Esophagus muscularis mucosa (tissue), 4 donors: Measurements from ENCODE around the gene ZNF644. TPM values are rescaled to one million over a fixed set of nuclear protein-coding genes. Genes with fewer than 3 reads are reported as not detected.

Experiments
- DNase-seq: peaks from one replicate; pipeline ENCODE4 v3.0.0-alpha.2; 2017; ENCODE audit errors: extremely low spot score
- H3K27ac ChIP-seq, 4 donors: fragments of 200-600 bp; sonication (generic); replicated peaks in 1 of 4; 1 replicate in 3 of 4; 2 replicates in 1 of 4; pipeline ENCODE4 v1.5.1; 2016 to 2019; ENCODE audit warnings: mild to moderate bottlenecking in 1 of 4
- H3K27me3 ChIP-seq, 4 donors: fragments of 200-600 bp; sonication (generic); one replicate each; pipeline versions ENCODE4 v1.5.1 to v1.6.0; 2016 to 2019
- H3K36me3 ChIP-seq, 4 donors: fragments of 200-600 bp; sonication (generic); one replicate each; pipeline ENCODE4 v1.5.1; 2016 to 2019
- H3K4me1 ChIP-seq, 4 donors: fragments of 200-600 bp; sonication (generic); one replicate each; pipeline ENCODE4 v1.5.1; 2016 to 2019
- H3K4me3 ChIP-seq, 4 donors: fragments of 200-600 bp; sonication (generic); 1 replicate in 2 of 4; 2 replicates in 2 of 4; pipeline ENCODE4 v1.5.1; 2016 to 2019; ENCODE audit warnings: mild to moderate bottlenecking in 4 of 4, moderate library complexity in 1 of 4
- H3K9me3 ChIP-seq, 4 donors: fragments of 200-600 bp; sonication (generic); 1 replicate in 3 of 4; 2 replicates in 1 of 4; pipeline ENCODE4 v1.5.1; 2016 to 2019
- CTCF ChIP-seq, 3 experiments: fragments of 200-600 bp in 2 of 3; fragments of 450-650 bp in 1 of 3; sonication (generic) in 2 of 3; IDR thresholded peaks; one replicate each; pipeline ENCODE4 v1.5.1; 2017 to 2019; ENCODE audit warnings: antibody characterized with exemption in 3 of 3, mild to moderate bottlenecking in 2 of 3, moderate library complexity in 1 of 3
- EP300 ChIP-seq: sonication (generic); formaldehyde crosslinking; IDR thresholded peaks from one replicate; pipeline ENCODE4 v1.6.1; 2017; ENCODE audit warnings: antibody characterized with exemption
- POLR2A ChIP-seq: fragments of 450-650 bp; IDR thresholded peaks from one replicate; pipeline ENCODE4 v1.6.1; 2017; ENCODE audit warnings: antibody characterized with exemption, moderate library complexity, mild to moderate bottlenecking, low read depth
- POLR2AphosphoS5 ChIP-seq, 2 donors: sonication (generic); formaldehyde crosslinking; IDR thresholded peaks; one replicate each; pipeline ENCODE4 v1.6.1; 2017; ENCODE audit warnings: antibody characterized with exemption in 2 of 2
- WGBS: methylation state at CpG from one replicate; pipeline ENCODE4 v1.1.5; 2018; 5-methylcytosine and 5-hydroxymethylcytosine counted together
- intact Hi-C: fragments of 100-400 bp; cut with DNase I; formaldehyde crosslinking; loops from one replicate; pipeline ENCODE4 v1.15.1; 2023
- total RNA-seq, 4 donors: library from RNA; depleted of rRNA; stranded (reverse); fragments of >200 nt; gene quantifications; one replicate each; pipeline versions ENCODE4 v1.1.0 to v1.2.1, GENCODE V29; 2016

ZNF644 gene
- total RNA-seq, 4 donors from 2014 or later = 44.8 to 64.8 (median 45.2) TPM

GRCh38 chr1:91022518-91022929 lies 689 bp upstream of the ZNF644 start:
- Histone ChIP-seq H3K27ac (peak overlapping the region; percentile 97 to 100 (median 99)), H3K4me3 (peak overlapping the region; percentile 73 to 94 (median 89)), H3K36me3 (no peaks in the 10 kb centered on the region), H3K4me1 (peaks cover 26 to 45% (median 40%) of the 10 kb centered on the region in 4 donors), H3K27me3 (no peaks in the 10 kb centered on the region), H3K9me3 (no peaks in the 10 kb centered on the region)
- 67% methylated on average over 6 of the region's 6 CpGs for WGBS
- no peak for DNase-seq
- TF ChIP-seq POLR2A (no peak), EP300 (no peak), POLR2AphosphoS5 (IDR thresholded peaks at IDR 0.05) (no peak), CTCF (IDR thresholded peaks at IDR 0.05) (no peak)
- intact Hi-C loops = no loop called here

DNA sequence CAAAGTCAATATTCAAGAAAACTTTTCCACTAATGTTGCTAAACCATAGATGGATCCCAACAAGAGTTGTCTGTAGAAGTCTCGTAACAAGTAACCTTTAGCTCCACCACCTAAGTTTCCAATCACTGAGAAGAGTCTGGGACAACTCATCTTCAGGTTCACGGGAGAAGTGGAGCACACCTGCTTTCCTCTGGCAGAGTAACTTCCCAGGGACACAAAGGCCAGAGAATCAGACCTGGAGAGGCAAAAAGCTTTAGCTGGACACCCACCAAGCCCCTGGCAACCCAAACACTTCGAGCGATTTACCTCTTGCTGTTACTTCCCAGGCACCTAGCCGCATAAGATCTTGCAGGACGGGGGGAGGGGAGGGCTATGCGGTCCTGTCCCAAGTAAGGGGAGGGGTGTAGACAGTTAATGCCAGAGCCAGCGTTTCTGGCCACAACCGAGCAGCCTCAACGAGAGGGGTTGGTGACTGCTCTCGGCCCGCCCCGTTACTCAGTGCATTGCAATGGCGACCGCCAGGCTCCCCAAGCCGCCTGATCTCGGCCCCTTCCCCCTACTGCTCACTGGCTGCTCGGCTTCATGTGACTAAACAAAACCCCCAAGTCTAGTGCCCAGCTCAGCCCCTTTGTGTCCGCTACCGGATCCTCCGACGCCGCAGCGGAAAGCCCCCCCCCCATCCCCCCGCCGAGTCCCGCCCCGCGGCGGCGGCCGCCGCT lies 709 bp downstream of the ZNF644 start:
- peak overlapping the region; percentile 73 to 94 (median 89) for H3K4me3 ChIP-seq
- H3K36me3 ChIP-seq = no peaks in the 10 kb centered on the region
- H3K27ac ChIP-seq = peak overlapping the region; percentile 97 to 100 (median 99)
- intact Hi-C loops = no loop called here
- no peaks in the 10 kb centered on the region for H3K9me3 ChIP-seq
- H3K4me1 ChIP-seq = peaks cover 33 to 59% (median 54%) of the 10 kb centered on the region in 4 donors
- WGBS = 3% methylated on average over 15 of the region's 33 CpGs
- no peak for TF ChIP-seq POLR2A
- TF ChIP-seq POLR2AphosphoS5 (IDR thresholded peaks at IDR 0.05) = peak in 1 of 2 donors; percentile 20
- no peaks in the 10 kb centered on the region for H3K27me3 ChIP-seq
- DNase-seq = no peak

GRCh38 chr1:91020486-91020885 lies 1.3 kb downstream of the ZNF644 start:
- TF ChIP-seq CTCF (IDR thresholded peaks at IDR 0.05) (no peak), POLR2AphosphoS5 (IDR thresholded peaks at IDR 0.05) (no peak), EP300 (no peak), POLR2A (no peak)
- Histone ChIP-seq H3K27me3 (no peaks in the 10 kb centered on the region), H3K4me3 (peak overlapping the region; percentile 73 to 94 (median 89)), H3K27ac (peak overlapping the region; percentile 97 to 100 (median 99)), H3K9me3 (no peaks in the 10 kb centered on the region), H3K4me1 (peaks cover 36 to 66% (median 59%) of the 10 kb centered on the region in 4 donors), H3K36me3 (no peaks in the 10 kb centered on the region)
- 50% methylated on average over 4 of the region's 4 CpGs for WGBS
- no peak for DNase-seq
- intact Hi-C loops = no loop called here

DNA sequence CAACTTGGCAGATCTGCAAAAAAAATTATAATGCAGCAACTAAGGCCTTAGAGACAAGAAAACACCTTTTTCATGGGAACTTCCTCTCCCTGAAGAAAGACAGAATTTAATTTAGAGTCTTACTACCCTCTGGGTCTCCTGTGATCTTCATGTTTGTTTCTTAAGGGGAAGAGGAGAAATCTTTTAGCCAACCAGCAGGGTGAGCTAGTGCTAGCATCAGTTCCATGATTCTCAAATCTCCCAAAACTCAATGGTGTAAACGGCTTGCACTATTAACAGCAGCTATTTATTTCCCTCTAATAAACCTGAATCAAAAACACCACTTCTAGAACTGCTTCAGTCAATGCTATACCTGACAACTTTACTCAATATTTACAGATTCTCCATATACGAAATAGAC lies 3.8 kb downstream of the ZNF644 start:
- DNase-seq = no peak
- Histone ChIP-seq H3K9me3 (no peaks in the 10 kb centered on the region), H3K27me3 (no peaks in the 10 kb centered on the region), H3K36me3 (no peaks in the 10 kb centered on the region), H3K27ac (peak overlapping the region in 1 of 4 donors; percentile 5), H3K4me1 (peaks cover 36 to 78% (median 76%) of the 10 kb centered on the region in 4 donors), H3K4me3 (no peak overlapping the region)
- WGBS = 50% methylated on average over 2 of the region's 2 CpGs
- TF ChIP-seq EP300 (no peak), CTCF (IDR thresholded peaks at IDR 0.05) (peak; percentile 17 to 46 (median 28)), POLR2A (no peak)
- intact Hi-C loops = loop anchor here (10.0 kb wide), 1 partner anchor 163 kb away; no protein-coding TSS in a partner anchor

DNA sequence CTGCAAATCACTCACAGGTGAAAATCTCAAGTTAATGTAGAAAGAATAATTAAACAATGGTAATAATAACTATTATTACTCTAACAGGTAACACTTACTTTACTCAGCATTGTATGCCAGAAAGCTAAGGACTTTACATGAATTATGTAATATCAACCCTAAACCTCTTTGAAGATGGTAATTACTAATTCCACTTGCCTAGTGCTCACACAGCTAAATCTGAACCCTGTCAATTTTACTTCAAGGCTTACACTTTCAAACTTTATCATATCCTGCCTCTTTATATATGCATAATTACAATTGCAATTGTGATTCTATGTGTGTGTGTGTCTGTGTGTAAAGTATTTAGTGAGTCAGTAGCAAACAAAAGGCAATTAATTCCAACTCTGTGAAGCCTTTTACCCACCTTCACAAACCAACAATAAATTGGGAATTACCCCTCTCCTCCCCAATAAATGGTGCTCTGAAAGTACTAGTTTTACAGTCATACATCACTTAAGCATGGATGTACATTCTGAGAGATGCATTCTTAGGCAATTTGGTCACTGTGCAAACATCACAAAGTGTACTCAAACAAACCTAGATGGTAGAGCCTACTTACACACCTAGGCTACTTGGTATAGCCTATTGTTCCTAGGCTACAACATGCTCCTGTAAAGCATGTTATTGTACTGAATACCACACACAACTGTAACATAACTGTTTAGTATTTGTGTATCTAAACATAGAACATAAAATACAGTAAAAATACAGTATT lies 5.9 kb downstream of the ZNF644 start:
- Histone ChIP-seq H3K27ac (no peak overlapping the region), H3K4me3 (no peak overlapping the region), H3K27me3 (no peaks in the 10 kb centered on the region), H3K9me3 (no peaks in the 10 kb centered on the region), H3K36me3 (no peaks in the 10 kb centered on the region), H3K4me1 (peaks cover 47 to 89% (median 86%) of the 10 kb centered on the region in 4 donors)
- DNase-seq = no peak
- intact Hi-C loops = loop anchor here (10.0 kb wide), 1 partner anchor 161 kb away; no protein-coding TSS in a partner anchor
- TF ChIP-seq POLR2A (no peak), POLR2AphosphoS5 (IDR thresholded peaks at IDR 0.05) (no peak), EP300 (no peak), CTCF (IDR thresholded peaks at IDR 0.05) (no peak)
